ACHN (cell line): Measurements from ENCODE around the gene STK26.
"Not testable (repeated sequence)": the region's sequence is repeated elsewhere in the genome, so short reads cannot be mapped to it uniquely, and the experiment has no call there.

ENCODE experiments used
- DNase-seq: peaks from one replicate; pipeline ENCODE4 v3.0.0-alpha.2; 2015
- in situ Hi-C: cut with HindIII; loops from 2 replicates; pipeline ENCODE4 v1.10.0; 2017; ENCODE audit warnings: low sequenced_read_pairs, low pct_ligation_motif_present, low pct_unique_long_range_greater_than_20kb

Gene STK26

GRCh38 chrX:132022967-132023895 is at the start of gene STK26:
TSS of gene STK26 (plus strand) at chrX:132023302. CDS start at chrX:132023618, 316 bp downstream.
- DNase-seq, result peak; percentile 76
- in situ Hi-C loops, result no loop called here

- DNase-seq, result no peak
- in situ Hi-C loops, result no loop called here
Measured at GRCh38 chrX:131975851-131976250, 47.3 kb upstream of the STK26 start.

GRCh38 chrX:131977619-131978018 is 45.5 kb upstream of the STK26 start:
- no peak for DNase-seq
- in situ Hi-C loops, result no loop called here

GRCh38 chrX:131979116-131979515 is 44.0 kb upstream of the STK26 start:
- in situ Hi-C loops, result no loop called here
- no peak for DNase-seq

GRCh38 chrX:131985526-131986049 is 37.5 kb upstream of the STK26 start:
- in situ Hi-C loops, result no loop called here
- DNase-seq, result no peak

GRCh38 chrX:131987252-131987651 is 35.9 kb upstream of the STK26 start:
- in situ Hi-C loops, result no loop called here
- no peak for DNase-seq

GRCh38 chrX:131988236-131988635 is 34.9 kb upstream of the STK26 start:
- in situ Hi-C loops, result no loop called here
- DNase-seq, result no peak

- no peak for DNase-seq
- in situ Hi-C loops, result no loop called here
Measured at GRCh38 chrX:132001127-132001526, 22.0 kb upstream of the STK26 start.

GRCh38 chrX:132004728-132005127 is 18.4 kb upstream of the STK26 start:
- in situ Hi-C loops, result no loop called here
- no peak for DNase-seq

- in situ Hi-C loops, result no loop called here
- DNase-seq, result no peak
Measured at GRCh38 chrX:132009350-132009749, 13.8 kb upstream of the STK26 start.

- in situ Hi-C loops, DNase-seq: not testable (repeated sequence)
Measured at GRCh38 chrX:132010213-132010612, 12.9 kb upstream of the STK26 start.

- in situ Hi-C loops, result no loop called here
- no peak for DNase-seq
Measured at GRCh38 chrX:132015875-132016274, 7.2 kb upstream of the STK26 start.

GRCh38 chrX:132016628-132017430 is 6.3 kb upstream of the STK26 start:
- in situ Hi-C loops, result no loop called here
- DNase-seq, result no peak

GRCh38 chrX:132017431-132018185 is 5.5 kb upstream of the STK26 start:
- no peak for DNase-seq
- in situ Hi-C loops, result no loop called here

- in situ Hi-C loops, result no loop called here
- peak; percentile 5 for DNase-seq
Measured at GRCh38 chrX:132022198-132022966, 720 bp upstream of the STK26 start.

GRCh38 chrX:132023896-132024386 is 839 bp downstream of the STK26 start:
- in situ Hi-C loops, result no loop called here
- DNase-seq, result peak; percentile 28

- DNase-seq, result no peak
- in situ Hi-C loops, result no loop called here
Measured at GRCh38 chrX:132025041-132025440, 1.9 kb downstream of the STK26 start.

- in situ Hi-C loops, result no loop called here
- no peak for DNase-seq
Measured at GRCh38 chrX:132030264-132030663, 7.2 kb downstream of the STK26 start.
